ENCODE data around the gene FLNB. TPM values are rescaled to one million over a fixed set of nuclear protein-coding genes. Genes with fewer than 3 reads are reported as not detected.

Gene FLNB
- total and polyA plus RNA-seq, 2 of the 4 experiments (the other 2 are of a cell fraction) = 78.0 to 136 TPM

DNA sequence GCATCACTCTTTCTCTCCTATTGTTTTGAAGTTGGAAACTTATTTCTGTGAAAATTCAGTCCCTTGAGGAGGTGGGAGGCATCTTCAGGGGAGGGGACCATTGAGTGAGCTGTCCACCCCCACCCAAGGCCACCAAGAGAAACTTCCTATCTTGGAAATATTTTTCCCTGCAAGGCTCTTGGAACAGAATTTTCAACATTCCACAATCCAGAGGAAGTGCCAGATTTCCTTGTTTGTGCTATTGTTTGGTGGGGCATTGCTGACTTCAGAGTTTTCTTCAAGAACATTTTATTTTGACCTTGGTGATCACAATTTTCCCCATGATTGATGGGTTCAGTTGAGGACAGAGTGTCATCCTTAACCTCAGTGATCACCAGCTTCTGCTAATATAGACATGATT is 190.6 kb downstream of the FLNB start:
- Histone ChIP-seq H2BK120ac (ENCODE audit: low read depth, low read length) (no peak overlapping the region), H4K20me1 (ENCODE audit: insufficient read depth, low read length) (no peaks in the 10 kb centered on the region), H3K36me3 (ENCODE audit: control insufficient read depth, insufficient read depth, low read length) (no peaks in the 10 kb centered on the region), H3K23ac (ENCODE audit: low read depth, low read length) (no peak overlapping the region), H3K56ac (ENCODE audit: extremely low read depth, insufficient read depth, low read length) (no peak overlapping the region), H3K4me3 (ENCODE audit: insufficient read depth, low read depth, low read length) (no peak overlapping the region), H3K4ac (ENCODE audit: low read depth, low read length) (no peak overlapping the region), H3K9ac (ENCODE audit: low read depth, low read length) (no peak overlapping the region), H4K8ac (ENCODE audit: low read depth in 2 of 2, low read length in 2 of 2) (no peak overlapping the region), H3K4me1 (ENCODE audit: control insufficient read depth, insufficient read depth, low read length) (peaks cover 3% of the 10 kb centered on the region; the same call in 1 of the 2 replicates), H4K5ac (ENCODE audit: low read depth, low read length) (no peak overlapping the region), H2BK15ac (ENCODE audit: low read depth, low read length) (no peak overlapping the region), H2AK5ac (ENCODE audit: low read depth, low read length) (no peak overlapping the region), H3K79me1 (ENCODE audit: low read depth in 1 of 2, low read length in 2 of 2) (no peaks in the 10 kb centered on the region), H2BK5ac (ENCODE audit: low read depth, low read length, poor library complexity, severe bottlenecking) (no peak overlapping the region), H4K91ac (ENCODE audit: insufficient read depth, low read depth, low read length) (no peak overlapping the region), H3K9me1 (ENCODE audit: insufficient read depth, low read length) (no peaks in the 10 kb centered on the region), H2BK20ac (ENCODE audit: low read depth, low read length) (no peak overlapping the region), H2AK9ac (replicated peaks; ENCODE audit: low read depth, low read length, poor library complexity) (no peak overlapping the region), H2AFZ (replicated peaks; ENCODE audit: low read length, poor library complexity) (no peak overlapping the region), H3K4me2 (ENCODE audit: low read depth, low read length) (no peak overlapping the region), H3K27me3 (ENCODE audit: control insufficient read depth, insufficient read depth, low read length) (peaks cover 10% of the 10 kb centered on the region), H3K9me3 (ENCODE audit: control insufficient read depth, insufficient read depth, low read length) (peaks cover 2% of the 10 kb centered on the region; the same call in 1 of the 2 replicates), H3K14ac (replicated peaks; ENCODE audit: low read depth, low read length) (no peak overlapping the region), H3K18ac (ENCODE audit: low read depth, low read length) (no peak overlapping the region), H3K27ac (ENCODE audit: insufficient read depth, low read length) (no peak overlapping the region)
- ChIA-PET POLR2A (ENCODE audit: unreplicated experiment) (no interaction called here), CTCF (no interaction called here)
- TF ChIP-seq SMC3 (IDR thresholded peaks at IDR 0.05; ENCODE audit: low read depth, low read length) = no peak
- TF ChIP-seq, protein P1, sequence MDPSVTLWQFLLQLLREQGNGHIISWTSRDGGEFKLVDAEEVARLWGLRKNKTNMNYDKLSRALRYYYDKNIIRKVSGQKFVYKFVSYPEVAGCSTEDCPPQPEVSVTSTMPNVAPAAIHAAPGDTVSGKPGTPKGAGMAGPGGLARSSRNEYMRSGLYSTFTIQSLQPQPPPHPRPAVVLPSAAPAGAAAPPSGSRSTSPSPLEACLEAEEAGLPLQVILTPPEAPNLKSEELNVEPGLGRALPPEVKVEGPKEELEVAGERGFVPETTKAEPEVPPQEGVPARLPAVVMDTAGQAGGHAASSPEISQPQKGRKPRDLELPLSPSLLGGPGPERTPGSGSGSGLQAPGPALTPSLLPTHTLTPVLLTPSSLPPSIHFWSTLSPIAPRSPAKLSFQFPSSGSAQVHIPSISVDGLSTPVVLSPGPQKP (IDR thresholded peaks at IDR 0.05; ENCODE audit: borderline replicate concordance, low read depth, low read length) = no peak
- TF ChIP-seq BHLHE40 (IDR thresholded peaks at IDR 0.05; ENCODE audit: low read depth, low read length) = no peak
- no peak for TF ChIP-seq MAFK (IDR thresholded peaks at IDR 0.05; ENCODE audit: low read depth, low read length)
- TF ChIP-seq FOS (IDR thresholded peaks at IDR 0.05; ENCODE audit: low read depth, low read length) = no peak
- TF ChIP-seq CEBPB (IDR thresholded peaks at IDR 0.05; ENCODE audit: low read depth, low read length) = no peak
- no peak for TF ChIP-seq RAD21 (IDR thresholded peaks at IDR 0.05; ENCODE audit: low read length)
- TF ChIP-seq NFE2L2 (IDR thresholded peaks at IDR 0.05; ENCODE audit: low read depth, low read length) = no peak
- TF ChIP-seq RFX5 (IDR thresholded peaks at IDR 0.05; ENCODE audit: low read depth, low read length) = no peak
- intact Hi-C loops (cut with micrococcal nuclease) = no loop called here
- no TSS peak for BruUV-seq (replicated peaks)
- DNase-seq = no peak
- ATAC-seq (ENCODE audit: low read depth) = no peak
- in situ Hi-C loops (cut with MboI; ENCODE audit: low sequenced_read_pairs) = loop anchor here (25.0 kb wide), 1 partner anchor 213 kb away; no protein-coding TSS in a partner anchor
- dilution Hi-C loops (cut with HindIII; ENCODE audit: low sequenced_read_pairs, unreplicated experiment) = no loop called here
